Right renal pelvis (tissue), 4 donors: Measurements from ENCODE around the gene STRAP. TPM values are rescaled to one million over a fixed set of nuclear protein-coding genes. Genes with fewer than 3 reads are reported as not detected.

ENCODE experiments used
- DNase-seq, 4 donors: peaks; one replicate each; pipeline ENCODE4 v3.0.0-alpha.2; 2013; ENCODE audit warnings: low read depth in 4 of 4, low spot score in 3 of 4, missing footprints in 1 of 4
- polyA plus RNA-seq, 4 donors: library from polyadenylated mRNA; unstranded; fragments of 120-200 nt; gene quantifications; one replicate each; pipeline ENCODE4 v1.2.1, GENCODE V29; 2013; ENCODE audit not compliant: insufficient read length in 4 of 4

The STRAP gene, protein sequence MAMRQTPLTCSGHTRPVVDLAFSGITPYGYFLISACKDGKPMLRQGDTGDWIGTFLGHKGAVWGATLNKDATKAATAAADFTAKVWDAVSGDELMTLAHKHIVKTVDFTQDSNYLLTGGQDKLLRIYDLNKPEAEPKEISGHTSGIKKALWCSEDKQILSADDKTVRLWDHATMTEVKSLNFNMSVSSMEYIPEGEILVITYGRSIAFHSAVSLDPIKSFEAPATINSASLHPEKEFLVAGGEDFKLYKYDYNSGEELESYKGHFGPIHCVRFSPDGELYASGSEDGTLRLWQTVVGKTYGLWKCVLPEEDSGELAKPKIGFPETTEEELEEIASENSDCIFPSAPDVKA
- polyA plus RNA-seq, result 100 to 1,000 TPM; 180 to 213 (median 194) TPM

DNA sequence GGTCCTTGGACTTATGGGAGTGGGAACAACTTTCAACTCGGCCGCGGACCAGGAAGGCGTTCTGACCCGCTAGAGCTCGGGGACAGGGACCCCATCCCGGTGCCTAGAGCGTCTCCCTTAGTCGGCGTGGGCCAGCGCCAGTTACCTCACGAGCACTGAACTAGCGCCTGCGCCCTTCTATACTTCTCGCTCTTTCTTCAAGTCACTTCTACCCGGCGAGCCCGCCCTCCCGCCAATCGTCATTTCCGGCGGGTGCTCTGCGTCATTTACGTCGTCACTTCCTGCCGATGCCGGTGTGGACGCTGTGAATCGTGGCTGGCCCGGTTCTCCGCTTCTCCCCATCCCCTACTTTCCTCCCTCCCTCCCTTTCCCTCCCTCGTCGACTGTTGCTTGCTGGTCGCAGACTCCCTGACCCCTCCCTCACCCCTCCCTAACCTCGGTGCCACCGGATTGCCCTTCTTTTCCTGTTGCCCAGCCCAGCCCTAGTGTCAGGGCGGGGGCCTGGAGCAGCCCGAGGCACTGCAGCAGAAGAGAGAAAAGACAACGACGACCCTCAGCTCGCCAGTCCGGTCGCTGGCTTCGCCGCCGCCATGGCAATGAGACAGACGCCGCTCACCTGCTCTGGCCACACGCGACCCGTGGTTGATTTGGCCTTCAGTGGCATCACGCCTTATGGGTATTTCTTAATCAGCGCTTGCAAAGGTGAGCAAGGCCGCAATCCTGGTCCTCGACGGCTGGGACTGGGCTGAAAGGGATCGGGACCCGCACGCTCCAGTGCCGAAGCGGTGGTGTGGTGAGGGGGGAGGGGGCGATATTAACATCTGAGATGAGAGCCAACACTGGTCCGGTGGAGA is at the start of gene STRAP:
Gene STRAP (plus strand): TSS at position 270 of the 854 bp plus-strand sequence. CDS start 321 bp downstream, at position 591.
- peak; percentile 92 to 98 (median 94) for DNase-seq

DNA sequence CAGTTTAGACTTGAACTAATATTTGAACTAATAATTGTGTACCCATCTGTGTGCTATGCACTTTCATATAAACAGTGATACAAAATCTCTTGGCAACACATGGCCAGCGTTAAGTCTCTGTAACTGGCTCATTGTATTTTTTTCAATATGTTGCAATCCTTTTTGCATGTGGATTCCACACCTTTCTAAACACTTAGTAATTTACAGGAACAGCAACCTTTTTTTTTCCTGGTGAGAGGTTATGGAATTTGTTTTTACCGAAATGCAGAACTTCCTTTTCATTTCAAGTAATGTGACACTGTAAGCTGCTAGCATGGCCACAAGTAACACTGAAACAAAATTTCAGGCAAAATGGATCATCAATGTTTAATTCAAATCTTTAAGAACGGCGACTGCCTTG is 47.6 kb upstream of the STRAP start:
- DNase-seq, result no peak

DNA sequence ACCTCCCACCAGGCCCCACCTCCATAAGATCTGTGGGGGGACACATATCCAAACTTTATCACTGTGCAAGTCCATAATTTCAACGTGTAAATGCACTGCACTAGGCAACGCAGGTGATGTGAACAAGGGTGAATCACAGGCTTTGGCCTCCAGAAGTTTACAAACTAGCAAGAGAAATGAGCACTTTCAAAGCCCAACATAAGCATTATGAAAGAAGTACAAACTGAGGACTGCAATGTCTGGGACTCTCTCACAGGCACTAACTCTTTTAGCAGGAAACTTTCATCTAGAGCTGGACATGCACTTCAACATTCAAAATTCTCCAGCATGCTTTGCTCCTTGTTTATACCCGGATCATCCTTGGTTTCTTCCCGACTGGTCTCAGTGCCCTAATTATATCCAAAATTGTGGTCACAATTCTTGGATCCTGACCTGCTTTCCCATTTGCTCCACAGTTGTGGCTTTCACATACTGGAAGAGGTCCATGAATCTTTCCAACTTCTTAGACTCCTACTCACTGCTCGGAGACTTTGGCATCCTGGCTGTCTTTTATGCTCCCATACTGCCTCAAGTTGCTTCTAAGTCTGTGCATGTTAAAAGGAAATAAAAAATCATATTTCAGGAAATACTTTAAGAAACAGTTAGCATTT is 44.9 kb upstream of the STRAP start:
- no peak for DNase-seq

DNA sequence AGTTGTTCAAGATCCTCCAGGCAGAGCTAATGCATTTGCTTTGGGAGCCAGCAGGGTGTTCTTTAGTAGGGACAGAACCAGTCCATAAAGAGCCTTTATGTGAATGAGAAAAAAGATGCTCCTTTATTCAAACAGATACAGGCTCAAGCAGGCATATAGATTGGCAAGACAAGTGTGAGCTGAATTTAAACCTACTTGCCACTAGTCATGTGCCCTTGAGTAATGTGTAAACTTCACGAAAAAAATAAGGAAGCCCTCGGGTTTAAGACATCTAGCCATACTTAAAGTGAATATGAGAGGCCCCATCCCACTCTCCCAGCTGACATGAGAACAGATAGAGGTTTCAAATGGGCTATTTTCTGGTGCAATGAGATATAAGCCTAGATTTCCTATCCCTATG is 43.1 kb upstream of the STRAP start:
- no peak for DNase-seq

DNA sequence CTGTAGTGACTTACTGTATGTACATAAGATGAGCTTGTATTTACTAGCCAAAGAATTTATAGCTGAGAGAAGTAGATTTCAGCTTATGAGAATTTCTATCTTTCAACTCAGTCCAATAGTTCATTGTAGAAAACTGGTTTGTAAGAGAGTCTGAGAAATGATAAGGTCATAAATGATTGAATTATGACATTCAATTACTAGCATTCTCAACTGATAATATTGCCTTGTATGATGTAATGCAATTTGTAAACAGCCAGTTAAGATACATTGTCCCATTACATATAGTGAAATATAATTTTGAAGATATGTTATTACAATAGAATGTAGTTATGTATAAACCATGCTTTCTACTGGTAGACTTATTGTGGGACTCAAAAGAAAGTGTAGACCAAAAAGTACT is 42.5 kb upstream of the STRAP start:
- no peak for DNase-seq

DNA sequence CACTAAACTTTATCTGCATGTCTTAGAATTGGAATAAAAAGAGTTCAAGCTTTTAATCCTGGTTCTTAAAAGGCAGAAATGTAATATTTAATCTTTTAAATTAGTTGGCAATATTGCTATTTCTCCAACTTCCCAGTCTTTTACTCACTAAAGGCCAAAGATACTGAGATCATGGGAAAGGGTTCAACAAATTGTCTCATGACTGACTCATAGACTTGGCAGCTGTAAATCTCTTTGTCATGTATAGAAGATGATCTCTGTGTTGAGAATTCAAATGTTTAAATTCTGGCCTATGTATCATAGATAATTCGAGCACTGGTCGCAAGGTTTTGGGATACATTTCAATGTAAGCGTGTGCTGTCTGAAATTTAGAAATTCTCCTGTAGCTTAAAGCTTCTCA is 40.1 kb upstream of the STRAP start:
- DNase-seq, result no peak

DNA sequence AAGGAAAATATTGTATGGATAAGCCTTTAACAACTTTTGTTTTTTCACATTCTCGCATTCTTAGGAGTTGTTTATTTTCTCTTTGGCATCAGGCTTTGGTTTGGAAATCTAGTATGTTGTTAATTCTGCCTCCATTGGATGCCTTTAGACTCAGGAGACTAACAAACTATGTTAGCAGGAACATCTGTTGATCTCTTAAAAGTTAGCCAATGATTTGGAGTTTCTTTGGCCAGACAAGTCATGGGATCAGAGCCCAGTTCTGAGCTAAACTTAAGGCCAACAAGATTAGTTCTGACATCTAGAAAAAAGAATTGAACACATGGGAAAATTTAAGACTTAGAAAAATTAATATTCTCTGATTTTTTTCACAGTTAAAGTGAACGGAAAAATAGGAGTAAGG is 35.3 kb upstream of the STRAP start:
- DNase-seq, result no peak

DNA sequence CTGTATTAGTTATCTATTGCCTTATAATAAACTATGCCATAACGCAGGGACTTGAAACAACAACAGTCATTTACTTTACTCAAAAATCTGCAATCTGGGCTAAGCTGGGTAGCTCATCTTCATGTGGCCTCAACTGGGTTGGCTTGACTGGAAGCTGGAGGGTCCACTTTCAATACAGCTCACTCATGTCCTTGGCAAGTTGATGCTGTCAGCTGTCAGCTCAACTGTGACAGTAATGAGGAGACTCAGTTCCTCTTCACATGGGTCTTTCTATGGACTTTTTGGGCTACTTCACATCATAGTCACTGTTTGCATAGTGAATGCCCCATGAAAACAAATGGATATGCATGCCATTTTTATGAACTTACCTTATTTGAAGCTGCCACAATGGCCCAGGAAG is 33.6 kb upstream of the STRAP start:
- no peak for DNase-seq

DNA sequence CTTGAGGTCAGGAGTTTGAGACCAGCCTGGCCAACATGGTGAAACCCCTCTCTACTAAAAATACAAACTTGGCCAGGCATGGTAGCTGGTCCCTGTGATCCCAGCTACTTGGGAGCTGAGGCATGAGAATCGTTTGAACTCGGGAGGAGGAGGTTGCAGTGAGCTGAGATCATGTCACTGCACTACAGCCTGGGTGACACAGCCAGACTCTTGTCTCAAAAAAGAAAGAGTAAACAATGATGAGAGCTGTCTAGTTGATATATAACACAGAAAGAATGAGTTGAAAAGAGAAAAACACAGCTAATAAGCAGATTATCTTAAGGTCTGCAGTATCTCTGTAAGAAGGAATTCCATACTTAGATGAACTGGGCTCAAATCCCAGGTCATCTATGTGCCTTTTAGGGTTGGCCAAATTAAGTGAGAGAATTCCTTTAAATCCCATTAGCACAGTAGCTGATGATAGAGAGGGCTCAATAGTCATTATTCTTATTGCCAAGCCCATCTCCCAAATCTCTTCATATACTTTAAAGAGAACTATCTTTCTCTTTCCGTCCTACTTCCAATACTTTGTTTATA is 31.1 kb upstream of the STRAP start:
- no peak for DNase-seq

DNA sequence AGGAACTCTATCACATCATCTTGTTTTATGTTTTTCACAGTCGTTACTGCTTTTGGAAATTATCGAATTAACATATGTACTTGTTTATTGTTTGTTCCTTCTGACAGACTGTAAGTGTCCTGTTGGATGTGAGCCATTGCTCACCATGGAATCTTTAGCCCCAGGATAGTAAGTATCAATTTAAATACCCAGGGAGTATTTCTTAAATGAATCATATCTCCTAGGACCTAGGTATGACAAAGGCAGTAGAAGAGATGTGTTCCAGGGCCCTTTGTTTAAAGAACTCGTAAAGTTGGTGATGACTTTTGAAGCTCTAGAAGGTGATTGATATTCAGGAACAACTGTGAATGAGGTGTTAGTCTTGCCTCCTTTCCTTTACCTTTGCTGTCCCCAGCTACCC is 30.3 kb upstream of the STRAP start:
- no peak for DNase-seq

DNA sequence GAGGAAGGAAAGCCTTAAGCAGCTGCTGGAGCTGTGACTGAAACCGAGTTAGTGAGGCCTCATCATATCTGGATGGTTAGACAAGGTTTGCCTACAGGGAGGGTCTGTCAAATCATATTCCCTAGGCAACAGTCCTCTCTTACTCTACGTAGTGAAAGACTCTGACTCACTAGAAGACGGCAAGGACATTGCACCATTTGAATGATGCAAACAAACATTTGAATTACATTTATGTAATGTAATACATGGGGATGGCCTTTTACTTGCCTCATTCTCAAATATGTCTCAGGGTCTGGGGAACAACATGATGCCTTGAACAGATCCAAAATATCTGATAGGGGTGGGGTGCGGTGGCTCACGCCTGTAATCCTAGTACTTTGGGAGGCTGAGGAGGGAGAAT is 29.8 kb upstream of the STRAP start:
- DNase-seq, result no peak

DNA sequence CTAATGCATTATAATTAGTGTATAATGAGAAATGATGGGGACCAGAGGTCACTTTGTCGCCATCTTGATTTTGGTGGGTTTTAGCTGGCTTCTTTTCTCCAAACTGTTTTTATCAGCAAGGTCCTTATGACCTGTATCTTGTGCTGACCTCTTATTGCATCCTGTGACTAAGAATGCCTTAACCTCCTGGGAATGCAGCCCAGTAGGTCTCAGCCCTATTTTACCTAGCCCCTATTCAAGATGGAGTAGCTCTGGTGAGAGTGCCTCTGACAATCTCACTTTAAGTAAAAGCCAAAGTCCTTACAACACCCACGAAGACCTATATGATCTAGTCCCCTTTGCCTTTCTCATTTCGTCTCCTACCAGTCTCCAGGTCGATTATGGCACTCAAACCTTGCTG is 28.3 kb upstream of the STRAP start:
- DNase-seq, result no peak

DNA sequence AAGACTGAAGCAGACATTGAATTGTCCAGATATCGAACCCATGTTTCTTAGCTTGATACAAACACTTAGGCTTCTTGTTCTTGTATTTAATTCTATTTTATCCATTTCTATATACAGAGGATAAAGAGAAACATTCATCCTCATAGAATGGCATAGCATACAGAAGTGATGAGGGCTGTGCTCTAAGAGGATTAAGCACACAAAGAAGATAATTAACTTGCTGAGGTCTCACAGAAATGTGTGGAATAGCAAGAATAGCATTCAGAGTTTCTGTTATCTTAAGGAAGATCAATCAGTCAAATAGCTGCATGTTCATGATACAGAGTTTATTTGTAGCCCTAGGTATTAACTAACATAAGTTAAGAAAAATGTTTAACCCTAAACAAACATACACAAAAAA is 27.3 kb upstream of the STRAP start:
- no peak for DNase-seq

DNA sequence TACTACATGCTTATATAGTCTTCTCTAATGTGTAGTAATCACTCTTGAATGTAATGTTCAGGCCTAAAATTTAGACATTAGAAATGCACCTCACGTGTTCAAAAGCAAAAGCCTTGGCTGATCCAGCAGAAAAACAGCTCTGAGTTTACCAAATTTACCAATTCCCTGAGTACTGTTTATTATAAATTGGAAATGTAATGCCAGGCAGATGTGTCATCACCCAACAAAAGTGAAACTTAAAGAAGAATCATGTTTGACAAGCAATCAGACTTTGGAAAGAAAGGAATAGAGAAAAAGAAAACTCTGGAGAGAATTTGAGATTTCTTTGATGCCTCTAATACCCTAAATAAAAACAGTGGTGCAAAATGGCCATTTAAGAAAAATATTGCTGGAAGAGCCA is 26.5 kb upstream of the STRAP start:
- no peak for DNase-seq

DNA sequence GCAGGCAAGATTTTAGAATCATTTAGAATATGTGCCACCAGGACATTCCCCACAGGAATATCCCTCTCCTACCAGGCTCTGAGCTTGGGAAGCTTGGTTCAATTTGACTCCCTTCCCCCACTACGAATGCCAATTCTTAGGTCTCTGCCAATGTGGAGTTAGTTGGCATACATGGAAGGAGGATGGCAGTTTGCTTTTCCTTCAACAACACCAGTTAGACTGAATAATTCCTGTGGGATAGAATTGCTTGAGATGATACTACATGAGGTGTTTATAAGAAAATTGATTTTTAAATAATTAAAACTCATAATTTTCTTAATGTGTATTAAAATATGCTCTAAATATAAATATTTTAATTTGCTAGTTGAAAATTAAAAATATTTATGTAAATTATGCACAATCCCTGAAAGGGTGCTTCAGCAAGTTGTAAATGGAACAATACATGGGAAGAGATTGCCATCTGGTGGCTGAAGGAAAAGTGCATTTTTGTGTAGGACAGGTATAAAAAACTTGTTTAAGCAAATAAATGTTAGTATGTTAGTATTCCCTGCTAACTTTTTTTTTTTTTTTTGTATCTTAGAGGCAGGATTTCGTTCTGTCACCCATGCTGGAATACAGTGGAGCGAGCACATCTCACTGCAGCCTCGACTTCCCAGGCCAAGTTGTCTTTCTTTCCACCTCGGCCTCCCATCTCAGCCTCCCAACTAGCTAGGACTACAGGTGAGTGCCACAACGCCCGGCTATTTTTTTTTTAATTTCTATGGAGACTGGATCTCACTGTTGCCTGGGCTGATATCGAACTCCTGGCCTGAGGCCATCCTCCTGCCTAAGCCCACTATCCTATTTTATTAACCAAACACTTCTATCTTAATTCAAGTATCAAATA is 25.8 kb upstream of the STRAP start:
- peak; percentile 41 to 57 (median 51) for DNase-seq

DNA sequence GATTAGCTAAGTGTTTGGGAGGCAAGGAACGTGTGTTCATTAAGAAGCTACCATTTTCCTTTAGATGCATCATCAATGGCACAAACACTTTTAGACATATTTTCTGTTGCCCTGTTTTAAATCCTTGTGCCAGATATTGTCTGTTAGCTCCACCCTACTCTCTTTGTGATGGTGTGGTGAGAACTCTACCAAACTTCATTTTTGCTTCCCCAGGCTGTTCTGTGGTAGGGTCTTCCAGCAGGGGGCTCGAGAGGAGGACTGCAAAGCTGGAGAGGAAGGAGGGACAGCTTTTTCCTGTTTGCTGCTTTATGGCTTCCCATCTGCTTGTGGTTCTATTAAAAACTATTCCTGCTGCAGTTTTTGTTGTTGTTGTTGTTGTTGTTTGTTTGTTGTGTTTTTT is 23.8 kb upstream of the STRAP start:
- no peak for DNase-seq

DNA sequence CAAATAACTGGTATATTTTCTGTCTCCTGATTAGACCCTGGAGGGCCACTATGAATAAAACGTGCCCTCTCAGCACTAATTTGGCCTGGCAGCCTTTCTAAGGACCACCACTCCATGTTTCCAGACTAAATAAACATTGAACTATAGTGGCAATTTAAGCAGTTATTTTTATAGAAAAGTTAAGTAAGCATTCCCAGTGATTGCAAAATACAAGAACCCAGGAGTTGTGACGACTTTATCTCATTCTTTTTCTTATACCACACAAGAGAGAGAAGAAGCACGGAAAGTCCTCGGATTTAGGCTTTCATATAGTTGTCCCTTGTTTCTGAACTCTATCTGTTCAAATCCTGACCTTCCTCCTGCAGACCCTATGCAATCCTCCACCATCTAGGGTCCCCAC is 23.1 kb upstream of the STRAP start:
- DNase-seq, result no peak

DNA sequence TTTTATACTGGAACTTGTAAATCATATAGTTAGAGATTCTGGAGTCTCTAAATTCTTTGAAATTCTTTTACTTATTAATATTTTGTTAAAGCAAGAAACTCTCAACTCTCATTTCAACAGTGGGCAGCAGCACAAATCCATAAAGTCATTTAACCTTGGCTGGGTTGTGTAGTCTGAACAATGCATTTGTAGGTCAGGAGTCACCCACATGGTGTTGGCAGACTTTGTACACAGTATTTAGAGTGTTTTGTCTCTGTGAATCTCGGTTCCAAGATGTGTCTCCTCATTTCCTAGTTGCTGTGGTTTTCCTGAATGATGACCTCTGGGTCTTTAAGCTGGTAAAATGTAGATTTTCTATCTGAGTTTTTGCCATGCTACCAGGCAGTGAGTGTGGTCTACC is 20.8 kb upstream of the STRAP start:
- DNase-seq, result no peak

DNA sequence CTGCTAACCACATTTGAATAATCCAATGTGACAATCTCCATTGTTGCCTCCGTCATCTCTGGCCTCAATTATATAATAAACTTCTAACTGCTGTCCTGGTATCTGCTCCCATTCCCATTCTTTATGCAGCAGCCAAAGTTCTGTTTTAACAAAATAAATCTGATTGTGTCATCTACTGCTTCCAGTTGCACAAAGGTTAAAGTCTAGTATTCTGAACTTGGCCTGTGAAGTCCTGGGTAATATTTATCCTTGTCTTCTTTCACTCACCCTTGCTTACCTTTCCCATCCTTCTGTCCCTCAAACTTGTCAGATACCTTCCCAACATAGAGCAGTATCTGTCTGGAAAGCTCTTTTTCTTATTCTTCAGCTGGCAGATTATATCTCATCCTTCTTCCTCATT is 19.3 kb upstream of the STRAP start:
- DNase-seq, result no peak

DNA sequence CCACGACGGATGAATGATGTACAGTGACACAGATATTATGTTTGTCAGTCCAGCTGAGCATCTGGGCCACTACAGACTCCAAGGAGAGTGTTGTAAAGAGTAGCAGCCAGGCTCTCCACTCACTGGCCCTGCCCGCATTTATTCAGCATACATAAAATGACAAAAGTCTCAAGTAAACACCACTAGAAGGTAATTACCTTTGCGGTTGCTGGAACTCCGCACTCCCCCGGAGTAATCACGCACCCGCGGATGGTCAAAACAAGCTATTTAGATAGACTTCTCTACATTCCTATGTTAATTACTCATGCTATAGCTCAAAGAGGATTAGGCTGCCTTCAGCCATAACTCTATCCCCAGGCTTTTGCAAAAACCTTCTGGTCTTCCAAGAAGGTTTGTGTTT is 18.8 kb upstream of the STRAP start:
- no peak for DNase-seq
